IPS DF 4.7 (cell line): ENCODE measurements around the gene CYP2A13.
A peak's percentile ranks its signal among the peaks of the same experiment; 100 is the strongest.
"Not testable (repeated sequence)": the region's sequence is repeated elsewhere in the genome, so short reads cannot be mapped to it uniquely, and the experiment has no call there.

Experiments
- DNase-seq: peaks from one replicate; pipeline ENCODE4 v3.0.0-alpha.2; 2013; ENCODE audit warnings: low spot score; ENCODE audit errors: extremely low read depth

CYP2A13 gene

DNA sequence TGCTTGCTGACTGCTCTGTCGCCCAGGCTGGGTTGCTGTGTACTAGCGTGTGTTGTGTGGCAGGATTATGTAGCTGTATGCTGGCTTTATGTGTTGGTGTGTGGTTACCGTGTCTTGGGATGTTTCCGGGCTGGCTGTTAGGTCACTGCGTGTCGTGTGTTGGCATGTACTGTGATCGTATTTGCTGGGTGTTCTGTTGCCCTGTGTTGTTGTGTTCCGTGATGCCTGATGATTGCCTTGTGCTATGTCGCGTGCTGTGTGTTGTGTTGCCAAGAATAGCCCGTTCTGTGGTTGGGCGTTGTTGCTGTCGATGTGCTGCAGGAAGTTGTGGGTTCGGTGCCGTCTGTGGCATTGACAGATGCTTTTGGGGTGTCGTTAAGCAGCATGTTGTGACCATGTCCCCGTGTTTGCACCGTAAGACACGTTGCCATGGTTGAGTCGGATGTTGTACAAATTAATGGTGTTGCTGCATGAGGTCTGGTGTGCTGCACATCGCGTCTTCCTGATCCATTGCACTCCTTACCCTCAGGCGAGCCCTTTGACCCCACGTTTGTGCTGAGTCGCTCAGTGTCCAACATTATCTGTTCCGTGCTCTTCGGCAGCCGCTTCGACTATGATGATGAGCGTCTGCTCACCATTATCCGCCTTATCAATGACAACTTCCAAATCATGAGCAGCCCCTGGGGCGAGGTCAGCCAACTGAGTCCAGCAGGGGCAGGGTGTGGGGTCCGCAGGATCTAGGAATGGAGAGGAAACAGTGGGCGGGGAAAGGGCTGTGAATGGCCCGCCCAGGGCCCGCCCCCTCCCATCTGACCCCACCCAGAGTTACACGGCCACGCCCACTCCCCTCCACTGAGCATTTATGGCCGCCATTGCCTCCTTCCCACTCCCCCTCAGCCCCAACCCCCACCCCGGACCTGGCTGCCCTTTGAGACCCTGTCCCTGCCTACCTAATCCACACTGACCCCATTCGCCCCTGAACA lies 33.0 kb downstream of the CYP2A13 start:
- not testable (repeated sequence) for DNase-seq

DNA sequence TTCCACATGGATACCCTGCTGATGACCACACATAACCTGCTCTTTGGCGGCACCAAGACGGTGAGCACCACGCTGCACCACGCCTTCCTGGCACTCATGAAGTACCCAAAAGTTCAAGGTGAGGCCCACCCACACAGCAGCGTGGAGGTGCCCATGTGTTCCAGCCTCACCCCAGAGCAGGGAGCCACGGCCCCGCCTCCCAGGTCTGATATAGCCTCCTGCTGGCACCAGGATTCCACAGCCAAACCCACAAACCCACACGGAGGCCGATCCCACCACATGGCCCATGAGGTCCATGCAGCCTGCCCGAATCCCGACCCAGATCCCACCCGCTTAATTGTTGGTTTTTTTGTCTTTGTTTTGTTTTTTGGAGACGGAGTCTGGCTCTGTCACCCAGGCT lies 34.6 kb downstream of the CYP2A13 start:
- not testable (repeated sequence) for DNase-seq

- DNase-seq: no peak
These were observed 35.6 kb downstream of the CYP2A13 start for GRCh38 chr19:41123716-41124294.

- DNase-seq: peak; percentile 28
These were observed 38.5 kb downstream of the CYP2A13 start for GRCh38 chr19:41126765-41127203.

DNA sequence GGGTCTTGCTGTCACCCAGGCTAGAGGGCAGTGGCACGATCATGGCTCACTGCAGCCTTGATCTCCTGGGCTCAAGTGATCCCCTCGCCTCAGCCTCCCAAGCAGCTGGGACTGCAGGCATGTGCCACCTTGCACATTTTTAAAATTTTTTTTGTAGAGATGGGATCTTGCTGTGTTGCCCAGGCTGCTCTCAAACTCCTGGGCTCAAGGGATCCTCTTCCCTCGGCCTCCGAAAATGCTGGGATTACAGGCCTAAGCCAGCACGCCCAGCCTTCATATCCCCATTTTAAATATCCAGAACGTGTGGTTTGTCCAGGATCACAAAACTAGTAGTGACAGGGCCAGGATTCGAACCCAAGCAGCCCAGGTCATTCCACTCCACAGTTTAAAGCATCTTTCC lies 39.1 kb downstream of the CYP2A13 start:
- not testable (repeated sequence) for DNase-seq

- DNase-seq: peak; percentile 19
These were observed 39.6 kb downstream of the CYP2A13 start for GRCh38 chr19:41127801-41128300.

DNA sequence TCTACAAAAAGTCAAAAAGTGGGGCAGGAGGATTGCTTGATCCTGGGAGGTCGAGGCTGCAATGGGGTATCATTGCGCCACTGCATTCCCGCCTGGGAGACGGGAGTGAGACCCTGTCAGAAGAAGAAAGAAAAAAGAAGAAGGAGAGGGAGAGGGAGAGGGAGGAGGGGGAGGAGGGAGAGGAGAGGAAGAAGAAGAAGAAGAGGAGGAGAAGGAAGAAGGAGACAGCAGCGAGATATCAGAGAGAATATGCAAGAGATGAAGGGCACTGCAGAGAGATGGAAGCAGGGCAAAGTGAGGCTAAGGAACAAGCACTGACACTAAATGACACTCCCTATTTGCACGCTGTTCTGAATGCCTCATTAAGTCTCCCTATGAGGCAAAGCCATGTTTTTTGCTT lies 40.4 kb downstream of the CYP2A13 start:
- no peak for DNase-seq

DNA sequence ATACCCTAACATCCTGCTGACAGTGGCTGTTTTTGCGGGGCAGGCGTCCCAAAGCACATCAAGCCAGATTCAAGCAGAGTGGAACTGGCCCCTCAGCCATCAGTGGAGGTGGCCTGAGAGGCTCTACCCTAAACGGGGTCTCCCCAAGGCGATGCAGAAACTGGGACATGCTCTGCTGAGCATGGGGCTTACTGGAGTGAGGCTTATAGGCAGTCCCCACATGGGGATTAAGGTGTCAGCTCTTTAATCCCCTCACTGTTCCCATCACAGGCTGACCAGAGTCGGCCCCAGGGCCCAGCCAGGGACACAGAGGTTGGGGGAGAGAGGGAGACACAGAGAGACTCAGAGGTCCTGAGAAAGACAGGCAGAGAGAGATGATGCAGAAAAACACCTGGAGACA lies 42.9 kb downstream of the CYP2A13 start:
- no peak for DNase-seq

- no peak for DNase-seq
These were observed 45.0 kb downstream of the CYP2A13 start for GRCh38 chr19:41133260-41133659.

GRCh38 chr19:41134616-41135015 lies 46.4 kb downstream of the CYP2A13 start:
- DNase-seq: no peak

- peak; percentile 30 for DNase-seq
These were observed 47.4 kb downstream of the CYP2A13 start for GRCh38 chr19:41135390-41136384.

- no peak for DNase-seq
These were observed 48.6 kb downstream of the CYP2A13 start for GRCh38 chr19:41136636-41137455.

DNA sequence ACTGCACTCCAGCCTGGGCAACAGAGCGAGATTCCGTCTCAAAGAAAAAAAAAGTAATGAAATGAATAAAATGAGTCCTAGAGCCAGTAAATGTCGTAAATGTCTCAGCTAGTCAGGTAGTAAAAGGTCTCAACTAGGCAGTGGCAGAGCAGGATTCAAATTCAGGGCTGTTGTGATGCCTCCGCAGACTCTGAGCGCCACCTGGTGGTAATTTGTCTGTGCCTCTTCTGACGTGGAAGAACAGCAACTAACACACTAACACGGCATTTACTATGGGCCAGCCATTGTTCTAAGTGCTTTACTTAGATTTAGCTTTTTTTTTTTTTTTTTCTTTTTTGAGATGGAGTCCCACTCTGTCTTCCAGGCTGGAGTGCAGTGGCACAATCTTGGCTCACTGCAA lies 56.2 kb downstream of the CYP2A13 start:
- DNase-seq: peak; percentile 90
